ENCODE data around the gene TOR4A. TPM values are rescaled to one million over a fixed set of nuclear protein-coding genes. Genes with fewer than 3 reads are reported as not detected.

Gene TOR4A
- total RNA-seq, 1 experiment from 2014 or later: 28.9 TPM

- H3F3A ChIP-seq (ENCODE audit: low read length, unreplicated experiment): no peaks in the 10 kb centered on the region
- H3K36me3 ChIP-seq (ENCODE audit: low read depth, low read length): no peaks in the 10 kb centered on the region
- no peaks in the 10 kb centered on the region for H3K79me2 ChIP-seq (ENCODE audit: low read length)
- no peaks in the 10 kb centered on the region for H3K9me3 ChIP-seq (ENCODE audit: low read length)
- H3K27ac ChIP-seq (ENCODE audit: low read length): peak overlapping the region; percentile 54
- H4K20me1 ChIP-seq (ENCODE audit: low read length): no peaks in the 10 kb centered on the region
- BruUV-seq (replicated peaks): no TSS peak
- ATAC-seq (no peak), DNase-seq (no peak)
- no peak overlapping the region for H3K4me3 ChIP-seq (ENCODE audit: low read length)
- no peaks in the 10 kb centered on the region for H3K9me2 ChIP-seq (replicated peaks; ENCODE audit: low read length)
- ChIA-PET CTCF (no interaction called here), POLR2A (ENCODE audit: unreplicated experiment) (no interaction called here)
- peaks cover 29% of the 10 kb centered on the region for H3K4me1 ChIP-seq (ENCODE audit: insufficient read depth, low read length)
- TF ChIP-seq CTCF (conservative IDR thresholded peaks at IDR 0.05; ENCODE audit: low read depth, low read length): no peak
- TF ChIP-seq EZH2phosphoT487 (IDR thresholded peaks at IDR 0.05; ENCODE audit: borderline replicate concordance, low read length): no peak
- no peak for TF ChIP-seq EZH2 (IDR thresholded peaks at IDR 0.05; ENCODE audit: low read length, unreplicated experiment)
- peak overlapping the region; percentile 76 for H3K9ac ChIP-seq (ENCODE audit: low read length)
- H3K4me2 ChIP-seq (ENCODE audit: low read length): no peak overlapping the region
- no peaks in the 10 kb centered on the region for H3K27me3 ChIP-seq (ENCODE audit: low read length)
- H2AFZ ChIP-seq (ENCODE audit: low read length): no peak overlapping the region
- intact Hi-C loops (cut with micrococcal nuclease): no loop called here
Observed at GRCh38 chr9:137314561-137315560, 37.3 kb downstream of the TOR4A start.

GRCh38 chr9:137315581-137316011 lies 38.1 kb downstream of the TOR4A start:
- Histone ChIP-seq H2AFZ (ENCODE audit: low read length) (no peak overlapping the region), H3K4me2 (ENCODE audit: low read length) (no peak overlapping the region)

More at GRCh38 chr9:137315581-137316011, 38.1 kb downstream of the TOR4A start:
- Histone ChIP-seq H3K4me3 (ENCODE audit: low read length) (no peak overlapping the region), H3K27ac (ENCODE audit: low read length) (peak overlapping the region; percentile 54), H3K9me2 (replicated peaks; ENCODE audit: low read length) (no peaks in the 10 kb centered on the region), H3K9ac (ENCODE audit: low read length) (peak overlapping the region; percentile 76), H3K27me3 (ENCODE audit: low read length) (no peaks in the 10 kb centered on the region), H3K4me1 (ENCODE audit: insufficient read depth, low read length) (peaks cover 22% of the 10 kb centered on the region), H3K36me3 (ENCODE audit: low read depth, low read length) (no peaks in the 10 kb centered on the region), H4K20me1 (ENCODE audit: low read length) (no peaks in the 10 kb centered on the region), H3K9me3 (ENCODE audit: low read length) (no peaks in the 10 kb centered on the region), H3F3A (ENCODE audit: low read length, unreplicated experiment) (no peaks in the 10 kb centered on the region), H3K79me2 (ENCODE audit: low read length) (no peaks in the 10 kb centered on the region)
- ChIA-PET POLR2A (ENCODE audit: unreplicated experiment) (no interaction called here), CTCF (no interaction called here)
- no TSS peak for BruUV-seq (replicated peaks)
- TF ChIP-seq EZH2 (IDR thresholded peaks at IDR 0.05; ENCODE audit: low read length, unreplicated experiment) (no peak), CTCF (conservative IDR thresholded peaks at IDR 0.05; ENCODE audit: low read depth, low read length) (no peak), EZH2phosphoT487 (IDR thresholded peaks at IDR 0.05; ENCODE audit: borderline replicate concordance, low read length) (no peak)
- intact Hi-C loops (cut with micrococcal nuclease): no loop called here
- ATAC-seq (no peak), DNase-seq (no peak)
